ENCODE measurements around the gene ANKRD22. TPM values are rescaled to one million over a fixed set of nuclear protein-coding genes. Genes with fewer than 3 reads are reported as not detected.

Gene ANKRD22
- total and polyA plus RNA-seq, 2 donors (not counting 3 experiments of a cell fraction or from before 2014, with no cell fraction given), result not detected

DNA sequence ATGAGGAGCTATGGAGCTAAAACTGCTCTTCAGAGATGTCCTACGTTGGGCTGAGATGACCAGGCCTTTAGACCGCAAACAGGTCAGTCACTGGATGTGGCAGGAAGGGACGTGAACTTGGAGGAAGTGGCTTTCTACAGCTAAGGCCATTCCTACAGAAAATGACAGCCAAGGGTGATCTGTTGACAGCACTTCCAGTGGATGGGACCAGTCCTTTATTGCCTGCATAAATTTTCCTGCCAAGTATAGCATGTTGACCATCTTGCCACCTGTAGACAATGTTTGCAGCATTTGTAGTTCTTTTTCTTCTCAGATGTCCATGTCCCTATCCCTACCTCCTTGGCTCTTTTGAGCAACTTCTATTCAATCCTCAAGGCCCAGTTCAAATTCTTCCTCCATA is 45.7 kb downstream of the ANKRD22 start:
- ChIA-PET POLR2A (no interaction called here), CTCF (interaction anchor here (1.2 kb wide), 1 partner anchor 223 kb away, joined by 4 read pairs; the partner anchor contains the start of gene RNLS)
- Histone ChIP-seq H4K20me1 (replicated peaks; ENCODE audit: control insufficient read depth, extremely low read depth, insufficient read depth, low read length) (no peaks in the 10 kb centered on the region), H2AFZ (ENCODE audit: low read depth, low read length) (no peak overlapping the region), H3K9me3 (replicated peaks; ENCODE audit: control insufficient read depth, insufficient read depth, low read length) (no peaks in the 10 kb centered on the region), H3K36me3 (ENCODE audit: control insufficient read depth in 2 of 2, extremely low read depth in 1 of 2, insufficient read depth in 2 of 2, low read length in 2 of 2) (no peaks in the 10 kb centered on the region), H3K4me2 (ENCODE audit: insufficient read depth, low read length) (no peak overlapping the region), H3K9me1 (replicated peaks; ENCODE audit: control insufficient read depth, extremely low read depth, insufficient read depth, low read length) (no peaks in the 10 kb centered on the region), H3K27ac (ENCODE audit: insufficient read depth, low read depth, low read length) (no peak overlapping the region), H3K9ac (replicated peaks; ENCODE audit: extremely low read depth, insufficient read depth, low read length) (no peak overlapping the region), H3K27me3 (ENCODE audit: control insufficient read depth in 2 of 2, insufficient read depth in 2 of 2, low read length in 2 of 2) (no peaks in the 10 kb centered on the region), H3K79me2 (ENCODE audit: control insufficient read depth, insufficient read depth, low read length) (no peaks in the 10 kb centered on the region), H3K4me1 (ENCODE audit: control insufficient read depth, extremely low read depth, insufficient read depth, low read length) (peaks cover 3% of the 10 kb centered on the region), H3K4me3 (replicated peaks in 1 of 3; ENCODE audit: insufficient read depth in 1 of 3, low read depth in 1 of 3, low read length in 3 of 3) (no peak overlapping the region)
- BruUV-seq (replicated peaks), result no TSS peak
- DNase-seq (ENCODE audit: low read depth, low spot score) (no peak), FAIRE-seq (no peak)
- TF ChIP-seq, protein P1, sequence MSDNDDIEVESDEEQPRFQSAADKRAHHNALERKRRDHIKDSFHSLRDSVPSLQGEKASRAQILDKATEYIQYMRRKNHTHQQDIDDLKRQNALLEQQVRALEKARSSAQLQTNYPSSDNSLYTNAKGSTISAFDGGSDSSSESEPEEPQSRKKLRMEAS (IDR thresholded peaks at IDR 0.05; ENCODE audit: insufficient read depth, insufficient read length), result no peak
- TF ChIP-seq MYC (IDR thresholded peaks at IDR 0.05; ENCODE audit: low read depth, low read length) (no peak), JUN (IDR thresholded peaks at IDR 0.05; ENCODE audit: borderline replicate concordance, insufficient read depth, insufficient read length, low read depth) (no peak), POLR2AphosphoS5 (IDR thresholded peaks at IDR 0.05; ENCODE audit: insufficient read depth, low read depth, low read length) (no peak), POLR2A (IDR thresholded peaks at IDR 0.05; ENCODE audit: low read depth, low read length) (no peak), GATA2 (IDR thresholded peaks at IDR 0.05; ENCODE audit: insufficient read depth, insufficient read length, low read depth, low read length) (no peak), FOS (IDR thresholded peaks at IDR 0.05; ENCODE audit: borderline replicate concordance, insufficient read depth, low read length) (no peak), EZH2 (IDR thresholded peaks at IDR 0.05; ENCODE audit: borderline replicate concordance, low read depth, low read length, severe bottlenecking) (no peak)
- TF ChIP-seq, protein P2, sequence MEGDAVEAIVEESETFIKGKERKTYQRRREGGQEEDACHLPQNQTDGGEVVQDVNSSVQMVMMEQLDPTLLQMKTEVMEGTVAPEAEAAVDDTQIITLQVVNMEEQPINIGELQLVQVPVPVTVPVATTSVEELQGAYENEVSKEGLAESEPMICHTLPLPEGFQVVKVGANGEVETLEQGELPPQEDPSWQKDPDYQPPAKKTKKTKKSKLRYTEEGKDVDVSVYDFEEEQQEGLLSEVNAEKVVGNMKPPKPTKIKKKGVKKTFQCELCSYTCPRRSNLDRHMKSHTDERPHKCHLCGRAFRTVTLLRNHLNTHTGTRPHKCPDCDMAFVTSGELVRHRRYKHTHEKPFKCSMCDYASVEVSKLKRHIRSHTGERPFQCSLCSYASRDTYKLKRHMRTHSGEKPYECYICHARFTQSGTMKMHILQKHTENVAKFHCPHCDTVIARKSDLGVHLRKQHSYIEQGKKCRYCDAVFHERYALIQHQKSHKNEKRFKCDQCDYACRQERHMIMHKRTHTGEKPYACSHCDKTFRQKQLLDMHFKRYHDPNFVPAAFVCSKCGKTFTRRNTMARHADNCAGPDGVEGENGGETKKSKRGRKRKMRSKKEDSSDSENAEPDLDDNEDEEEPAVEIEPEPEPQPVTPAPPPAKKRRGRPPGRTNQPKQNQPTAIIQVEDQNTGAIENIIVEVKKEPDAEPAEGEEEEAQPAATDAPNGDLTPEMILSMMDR (IDR thresholded peaks at IDR 0.05; ENCODE audit: extremely low read depth in 1 of 2, insufficient read depth in 1 of 2, low read depth in 1 of 2, low read length in 2 of 2), result no peak
- dilution Hi-C loops (cut with MboI; ENCODE audit: extremely low pct_ligation_motif_present, low sequenced_read_pairs), result no loop called here
- intact Hi-C loops (cut with micrococcal nuclease), result no loop called here
